GM12864 (cell line): ENCODE measurements around the gene ZNF526.

ENCODE experiments used
- DNase-seq: peaks from one replicate; pipeline ENCODE4 v3.0.0-alpha.2; 2011; ENCODE audit warnings: low read depth
- H3K4me3 ChIP-seq: 2 replicates; pipeline ENCODE4 v1.5.1; 2011; ENCODE audit warnings: mild to moderate bottlenecking, low read depth, low read length, control low read depth
- TF ChIP-seq, protein P1 (sequence below): IDR thresholded peaks from 2 replicates; pipeline ENCODE4 v1.5.1; 2011; ENCODE audit warnings: low read depth, mild to moderate bottlenecking, moderate library complexity, low read length, control low read depth, inconsistent platforms; ENCODE audit errors: missing control alignments

ZNF526 gene

DNA sequence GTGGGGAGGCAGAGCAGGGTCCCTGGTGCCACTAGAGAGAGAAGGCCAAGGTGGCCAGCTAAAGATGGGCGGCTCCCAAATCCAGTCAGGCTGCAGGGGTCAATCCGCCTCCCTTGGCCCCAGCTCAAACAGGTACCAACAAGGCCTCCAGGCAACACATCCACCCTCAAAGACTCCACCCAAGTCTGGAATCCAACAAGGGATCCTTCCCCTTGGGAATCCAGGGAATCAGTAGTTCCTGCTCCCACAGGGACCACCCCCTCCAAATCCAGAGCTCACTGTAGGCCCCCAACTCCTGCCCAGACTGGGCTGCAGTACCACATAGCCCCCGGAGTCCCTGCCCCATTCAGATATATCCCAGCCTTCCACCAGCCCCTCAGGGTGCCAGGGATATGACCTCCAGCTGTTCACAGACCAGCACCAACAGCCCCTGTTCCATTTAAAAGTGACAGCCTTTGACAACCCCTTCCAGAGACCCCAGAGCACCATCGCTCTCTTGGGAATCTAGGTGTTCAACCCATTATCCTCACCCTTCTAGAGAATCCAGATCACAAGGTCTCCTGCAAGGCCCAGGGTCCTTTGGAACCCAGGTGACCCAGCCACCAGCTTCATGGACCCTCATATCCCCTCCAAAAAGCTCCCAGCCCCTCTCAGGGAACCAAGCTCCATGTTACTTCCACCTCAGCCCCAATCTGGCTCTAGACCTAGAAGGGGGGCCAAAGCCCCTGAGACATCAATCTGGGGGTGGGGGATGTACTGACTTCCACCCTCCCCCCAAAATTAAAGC is 31.7 kb downstream of the ZNF526 start:
- no peak overlapping the region for H3K4me3 ChIP-seq
- DNase-seq = no peak
- TF ChIP-seq, protein P1, sequence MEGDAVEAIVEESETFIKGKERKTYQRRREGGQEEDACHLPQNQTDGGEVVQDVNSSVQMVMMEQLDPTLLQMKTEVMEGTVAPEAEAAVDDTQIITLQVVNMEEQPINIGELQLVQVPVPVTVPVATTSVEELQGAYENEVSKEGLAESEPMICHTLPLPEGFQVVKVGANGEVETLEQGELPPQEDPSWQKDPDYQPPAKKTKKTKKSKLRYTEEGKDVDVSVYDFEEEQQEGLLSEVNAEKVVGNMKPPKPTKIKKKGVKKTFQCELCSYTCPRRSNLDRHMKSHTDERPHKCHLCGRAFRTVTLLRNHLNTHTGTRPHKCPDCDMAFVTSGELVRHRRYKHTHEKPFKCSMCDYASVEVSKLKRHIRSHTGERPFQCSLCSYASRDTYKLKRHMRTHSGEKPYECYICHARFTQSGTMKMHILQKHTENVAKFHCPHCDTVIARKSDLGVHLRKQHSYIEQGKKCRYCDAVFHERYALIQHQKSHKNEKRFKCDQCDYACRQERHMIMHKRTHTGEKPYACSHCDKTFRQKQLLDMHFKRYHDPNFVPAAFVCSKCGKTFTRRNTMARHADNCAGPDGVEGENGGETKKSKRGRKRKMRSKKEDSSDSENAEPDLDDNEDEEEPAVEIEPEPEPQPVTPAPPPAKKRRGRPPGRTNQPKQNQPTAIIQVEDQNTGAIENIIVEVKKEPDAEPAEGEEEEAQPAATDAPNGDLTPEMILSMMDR = no peak

DNA sequence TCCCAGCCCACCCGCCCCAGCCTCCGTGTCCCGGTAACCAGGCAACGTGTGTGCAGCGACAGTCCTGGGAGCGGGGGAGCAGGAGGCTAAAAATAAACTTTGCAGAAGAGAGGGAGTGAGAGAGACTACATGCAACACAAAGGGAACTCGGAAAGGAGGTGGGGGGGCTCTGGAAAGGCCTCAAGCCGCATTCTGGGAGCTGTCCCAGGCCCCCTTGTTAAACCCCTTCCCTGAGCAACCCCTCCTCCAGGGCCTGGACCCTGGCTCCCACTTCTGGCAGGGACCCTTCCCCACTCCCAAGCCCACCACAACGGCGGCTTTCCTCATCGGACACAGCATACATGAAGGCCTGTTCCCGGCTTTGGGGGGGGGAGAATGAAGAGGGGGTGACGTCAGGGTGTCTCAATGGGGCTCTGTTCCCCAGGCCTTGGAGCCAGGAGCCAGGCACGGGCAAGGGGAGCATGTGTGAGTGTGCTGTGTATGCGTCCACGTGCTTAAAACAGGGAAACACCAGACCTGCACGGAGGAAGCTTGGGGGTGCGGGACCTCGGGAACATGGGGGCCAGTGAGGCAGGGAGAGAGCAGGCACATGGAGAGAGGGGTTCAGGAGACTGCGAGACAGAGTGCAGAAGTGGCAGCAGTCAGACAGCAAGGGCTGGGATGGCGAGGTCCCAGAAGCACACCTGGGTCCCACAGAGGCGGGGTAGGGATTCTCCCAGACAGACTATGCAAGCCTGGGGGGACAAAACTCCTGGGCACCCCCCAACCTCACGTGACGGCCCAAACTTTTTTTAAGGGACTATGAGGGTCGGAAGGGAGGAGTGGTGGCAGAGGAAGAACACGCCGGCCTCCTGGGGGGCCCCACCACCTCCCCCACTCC is 32.5 kb downstream of the ZNF526 start:
- TF ChIP-seq, protein P1 = no peak
- no peak for DNase-seq

DNA sequence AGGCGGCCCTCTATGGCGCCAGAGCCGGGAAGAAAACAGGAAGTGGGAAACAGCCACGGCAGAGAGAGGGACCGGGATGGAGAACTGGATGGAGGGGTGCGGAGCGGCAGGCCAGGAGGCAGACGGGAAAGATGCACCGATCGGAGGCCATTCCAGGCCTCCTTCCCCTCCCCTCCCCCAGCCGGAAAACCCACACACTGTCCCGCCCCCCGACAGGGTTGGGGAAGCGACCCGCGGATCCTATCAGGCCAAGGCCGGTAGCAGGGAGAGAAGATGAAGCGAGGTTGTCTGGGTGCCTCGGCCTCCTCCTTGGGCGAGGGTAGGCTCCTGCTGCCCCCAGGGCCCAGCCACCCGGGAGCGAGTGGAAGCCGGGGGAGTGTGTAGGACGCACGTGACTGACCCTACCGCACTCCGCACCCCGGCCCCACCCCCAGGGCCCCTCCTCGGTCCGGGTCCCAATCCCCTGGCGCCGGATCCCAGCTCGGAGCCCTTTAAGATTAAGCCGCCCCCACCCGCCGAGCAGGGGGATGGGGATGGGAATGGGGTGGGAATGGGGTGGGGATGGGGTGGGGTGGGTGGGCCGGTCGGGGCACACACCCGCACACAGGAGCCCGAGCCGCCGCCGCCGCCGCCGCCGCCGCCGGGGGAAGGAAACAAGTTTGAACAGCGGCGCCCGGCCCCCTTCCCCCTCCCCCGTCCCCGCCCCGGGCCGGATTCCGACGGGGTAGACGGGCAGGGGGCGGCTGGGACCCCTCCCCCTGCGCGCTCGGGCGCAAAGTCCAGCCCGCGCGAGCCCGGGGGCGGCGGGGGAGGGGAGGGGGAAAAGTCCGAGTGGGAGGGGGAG is 33.4 kb downstream of the ZNF526 start:
- TF ChIP-seq, protein P1 = no peak
- H3K4me3 ChIP-seq = peak overlapping the region; percentile 74
- no peak for DNase-seq

More for the DNA sequence above, 32.5 kb downstream of the ZNF526 start:
- peak overlapping the region; percentile 59 for H3K4me3 ChIP-seq

DNA sequence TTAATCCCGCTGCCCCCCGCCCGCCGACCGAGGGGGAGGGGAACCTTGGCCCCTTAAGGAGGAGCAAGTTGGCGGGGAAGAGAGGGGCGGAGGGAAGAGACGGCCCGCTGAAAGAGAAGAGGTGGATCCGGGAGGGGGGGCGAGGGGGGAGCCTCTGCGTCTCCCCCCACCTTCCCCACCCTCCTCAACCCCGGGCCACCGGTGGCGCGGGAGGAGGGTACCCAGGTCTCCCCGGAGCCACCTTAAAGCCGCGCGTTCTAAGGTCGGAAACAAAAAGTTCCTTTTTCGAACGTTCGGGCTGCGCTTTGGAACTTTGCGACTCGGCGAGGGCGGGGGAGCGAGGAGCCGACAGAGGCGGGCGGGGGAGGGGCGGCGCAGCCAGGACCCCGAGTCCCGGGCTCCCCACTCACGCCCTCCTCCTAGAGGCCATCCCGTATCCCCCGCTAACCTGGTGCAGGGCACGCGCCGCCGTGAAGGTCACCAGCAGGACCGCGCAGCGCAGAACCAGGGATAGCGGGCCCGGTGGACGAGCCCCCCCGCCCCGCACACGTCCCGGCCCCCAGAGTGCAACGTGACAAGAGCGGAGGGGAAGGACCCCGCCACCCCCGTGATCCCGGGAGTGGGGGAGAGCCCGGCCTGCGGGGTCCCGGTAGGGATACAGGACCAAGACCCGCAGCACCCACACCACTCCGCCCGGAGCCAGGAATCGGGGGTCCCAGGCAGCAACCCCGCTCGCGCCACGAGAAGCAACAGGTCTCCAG is 34.2 kb downstream of the ZNF526 start:
- DNase-seq = no peak
- TF ChIP-seq, protein P1 = no peak

DNA sequence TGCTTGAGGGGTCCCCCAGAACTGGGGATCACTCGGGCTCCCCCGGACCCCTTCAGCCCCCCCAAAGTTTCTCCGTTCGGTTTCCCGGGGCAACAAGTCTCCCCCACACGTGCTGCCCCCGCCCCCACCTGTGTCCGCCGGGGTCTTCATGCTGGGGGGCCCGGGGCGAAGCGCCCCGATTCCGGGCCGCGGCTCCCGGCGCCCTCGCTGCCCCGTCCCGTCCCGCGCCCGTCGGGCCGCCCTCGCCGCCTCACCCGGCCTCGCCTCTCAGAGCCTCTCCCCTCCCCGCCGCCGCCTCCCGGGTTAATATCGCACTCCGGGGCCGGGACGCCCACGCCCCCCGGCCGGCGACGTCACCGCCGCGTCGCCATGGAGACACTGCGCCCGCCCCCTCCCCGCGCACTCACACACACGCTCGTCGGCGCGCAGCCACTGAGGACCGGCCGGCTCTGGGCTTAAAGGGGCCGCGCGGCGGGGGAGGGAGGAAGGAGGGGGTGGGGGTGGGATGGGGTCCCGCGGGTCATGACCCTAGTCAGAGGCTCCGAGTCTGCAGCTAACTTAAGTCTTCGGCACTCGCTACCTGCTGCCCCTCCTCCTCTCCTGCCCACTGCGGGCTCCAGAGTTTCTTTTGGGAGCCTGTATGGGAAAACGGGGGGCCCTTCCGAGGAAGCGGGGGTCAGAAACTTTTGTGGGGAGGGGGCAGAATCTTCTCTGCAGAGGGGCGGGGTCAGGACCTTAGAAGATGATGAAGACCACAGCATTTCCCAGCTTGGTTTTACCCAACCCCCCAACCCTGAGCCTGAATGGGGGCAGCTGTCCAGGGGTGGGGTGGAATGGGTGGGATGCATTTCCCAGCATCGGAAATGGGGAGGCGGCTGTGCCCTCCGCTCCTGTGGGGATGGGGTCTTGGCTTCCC is 35.0 kb downstream of the ZNF526 start, which contains the start of gene ERF:
Gene ERF, minus strand, starts transcription at position 279 of the 916 bp plus-strand sequence. Its CDS starts 129 bp downstream, at position 150.
- DNase-seq = peak; percentile 53
- peak within 1 kb of the TSS; percentile 74 for H3K4me3 ChIP-seq
- TF ChIP-seq, protein P1 = no peak

More for the DNA sequence above, 34.2 kb downstream of the ZNF526 start:
- H3K4me3 ChIP-seq = peak overlapping the region; percentile 74
